WI38 (cell line): ENCODE data around the gene CEMIP.

ENCODE experiments used
- H3K4me3 ChIP-seq: 2 replicates; pipeline ENCODE4 v1.5.1; 2011; ENCODE audit warnings: low read depth, mild to moderate bottlenecking, control low read depth, low read length
- CTCF ChIP-seq: IDR thresholded peaks from 2 replicates; pipeline ENCODE4 v1.5.1; 2012; ENCODE audit warnings: low read depth, mild to moderate bottlenecking, control low read depth, low read length

The CEMIP gene

GRCh38 chr15:80921736-80922410 is 142.7 kb downstream of the CEMIP start:
- TF ChIP-seq CTCF: no peak
- no peak overlapping the region for H3K4me3 ChIP-seq

GRCh38 chr15:80923668-80924067 is 144.5 kb downstream of the CEMIP start:
- no peak overlapping the region for H3K4me3 ChIP-seq
- no peak for TF ChIP-seq CTCF

- TF ChIP-seq CTCF: no peak
- H3K4me3 ChIP-seq: no peak overlapping the region
Observed at GRCh38 chr15:80924278-80924677, 145.1 kb downstream of the CEMIP start.

GRCh38 chr15:80925597-80926059 is 146.5 kb downstream of the CEMIP start:
- TF ChIP-seq CTCF: no peak
- no peak overlapping the region for H3K4me3 ChIP-seq

- TF ChIP-seq CTCF: no peak
- H3K4me3 ChIP-seq: no peak overlapping the region
Observed at GRCh38 chr15:80926126-80926525, 147.0 kb downstream of the CEMIP start.

GRCh38 chr15:80929225-80929624 is 150.1 kb downstream of the CEMIP start:
- no peak for TF ChIP-seq CTCF

GRCh38 chr15:80929689-80930088 is 150.5 kb downstream of the CEMIP start:
- TF ChIP-seq CTCF: no peak
- no peak overlapping the region for H3K4me3 ChIP-seq

More at GRCh38 chr15:80929225-80929624, 150.1 kb downstream of the CEMIP start:
- H3K4me3 ChIP-seq: no peak overlapping the region
